OCI-LY1 (cell line): ENCODE data around the gene LRMDA.

Source experiments
- EZH2 ChIP-seq: fragments of 200-600 bp; sonication (generic), shearing (Covaris generic); IDR thresholded peaks from 2 replicates; pipeline ENCODE4 v1.8.0; 2017; ENCODE audit warnings: borderline replicate concordance, mixed run types, mild to moderate bottlenecking, antibody characterized with exemption, low read length, moderate library complexity, mixed read lengths
- TF ChIP-seq, protein P1 (sequence below): fragments of 200-600 bp; sonication (generic), shearing (Covaris generic); IDR thresholded peaks from 2 replicates; pipeline ENCODE4 v1.5.1; 2017; ENCODE audit warnings: mild to moderate bottlenecking, antibody characterized with exemption, low read length, moderate library complexity, mixed read lengths

GRCh38 chr10:75600833-75601232 is 169.4 kb downstream of the LRMDA start:
- TF ChIP-seq, protein P1, sequence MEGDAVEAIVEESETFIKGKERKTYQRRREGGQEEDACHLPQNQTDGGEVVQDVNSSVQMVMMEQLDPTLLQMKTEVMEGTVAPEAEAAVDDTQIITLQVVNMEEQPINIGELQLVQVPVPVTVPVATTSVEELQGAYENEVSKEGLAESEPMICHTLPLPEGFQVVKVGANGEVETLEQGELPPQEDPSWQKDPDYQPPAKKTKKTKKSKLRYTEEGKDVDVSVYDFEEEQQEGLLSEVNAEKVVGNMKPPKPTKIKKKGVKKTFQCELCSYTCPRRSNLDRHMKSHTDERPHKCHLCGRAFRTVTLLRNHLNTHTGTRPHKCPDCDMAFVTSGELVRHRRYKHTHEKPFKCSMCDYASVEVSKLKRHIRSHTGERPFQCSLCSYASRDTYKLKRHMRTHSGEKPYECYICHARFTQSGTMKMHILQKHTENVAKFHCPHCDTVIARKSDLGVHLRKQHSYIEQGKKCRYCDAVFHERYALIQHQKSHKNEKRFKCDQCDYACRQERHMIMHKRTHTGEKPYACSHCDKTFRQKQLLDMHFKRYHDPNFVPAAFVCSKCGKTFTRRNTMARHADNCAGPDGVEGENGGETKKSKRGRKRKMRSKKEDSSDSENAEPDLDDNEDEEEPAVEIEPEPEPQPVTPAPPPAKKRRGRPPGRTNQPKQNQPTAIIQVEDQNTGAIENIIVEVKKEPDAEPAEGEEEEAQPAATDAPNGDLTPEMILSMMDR, result no peak
- TF ChIP-seq EZH2, result no peak
